ENCODE results near the gene KIAA1614.

DNA sequence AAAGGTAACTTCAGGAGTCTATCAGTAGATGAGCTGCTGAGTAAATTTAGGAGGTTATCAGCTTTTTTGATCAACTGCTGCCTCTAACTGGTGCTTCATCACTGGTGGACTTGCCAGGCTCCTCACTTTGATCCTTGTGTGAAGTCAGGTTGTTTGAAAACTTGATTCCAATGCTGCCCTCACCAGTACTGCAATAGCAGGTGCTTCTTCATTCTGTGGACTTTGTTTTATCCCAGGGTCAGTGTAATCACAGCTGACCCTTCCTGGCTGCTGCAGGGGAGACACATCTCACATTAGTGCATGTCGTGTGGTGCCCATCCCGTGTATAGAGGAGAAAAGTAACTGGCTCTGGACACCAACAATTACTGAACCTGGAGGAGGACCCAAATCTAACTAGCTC is 20.0 kb upstream of the KIAA1614 start:
- TF ChIP-seq POLR2A (IDR thresholded peaks at IDR 0.05; ENCODE audit: low read depth, low read length) = no peak
- no peak for TF ChIP-seq TAF1 (IDR thresholded peaks at IDR 0.05; ENCODE audit: borderline replicate concordance, low read depth, low read length)
- TF ChIP-seq POLR2AphosphoS5 (IDR thresholded peaks at IDR 0.05; ENCODE audit: low read depth, low read length) = no peak

Measured in GM12892 (cell line).